ENCODE results near the gene PARD6B.

The PARD6B gene

DNA sequence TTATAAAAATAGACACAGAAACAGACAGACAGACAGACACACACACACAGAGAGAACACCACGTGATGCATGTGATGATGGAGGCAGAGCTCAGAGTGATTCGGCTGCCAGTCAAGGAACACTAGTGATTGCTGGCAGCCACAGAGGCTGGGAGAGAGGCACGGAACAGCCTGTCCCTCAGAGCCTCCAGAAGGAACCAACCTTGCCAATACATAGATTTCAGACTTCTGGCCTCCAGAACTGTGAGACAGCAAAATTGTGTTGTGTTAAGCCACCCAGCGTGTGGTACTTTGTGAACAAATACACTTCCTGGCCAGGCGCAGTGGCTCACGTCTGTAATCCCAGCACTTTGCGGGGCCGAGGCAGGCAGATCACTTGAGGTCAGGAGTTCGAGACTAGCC lies 9.5 kb upstream of the PARD6B start:
- TF ChIP-seq OSR1 (CRISPR knock-in tag; IDR thresholded peaks at IDR 0.05) (no peak), ZNF565 (CRISPR knock-in tag; conservative IDR thresholded peaks at IDR 0.05; ENCODE audit: low read depth) (no peak), BACH2 (CRISPR knock-in tag; IDR thresholded peaks at IDR 0.05; ENCODE audit: borderline replicate concordance) (no peak), ZNF8 (CRISPR knock-in tag; IDR thresholded peaks at IDR 0.05) (no peak), ISL1 (CRISPR knock-in tag; IDR thresholded peaks at IDR 0.05) (no peak), TCF4 (CRISPR knock-in tag; IDR thresholded peaks at IDR 0.05; ENCODE audit: borderline replicate concordance) (no peak), POU6F1 (CRISPR knock-in tag; IDR thresholded peaks at IDR 0.05; ENCODE audit: borderline replicate concordance, low read depth) (no peak), PPARA (CRISPR knock-in tag; IDR thresholded peaks at IDR 0.05; ENCODE audit: borderline replicate concordance) (no peak), CSDC2 (CRISPR knock-in tag; IDR thresholded peaks at IDR 0.05) (no peak), ZC3H10 (CRISPR knock-in tag; IDR thresholded peaks at IDR 0.05) (no peak), SNAI2 (CRISPR knock-in tag; IDR thresholded peaks at IDR 0.05) (no peak), TOX (CRISPR knock-in tag; IDR thresholded peaks at IDR 0.05; ENCODE audit: borderline replicate concordance) (no peak), GLIS3 (CRISPR knock-in tag; IDR thresholded peaks at IDR 0.05) (no peak), ZFP30 (CRISPR knock-in tag; IDR thresholded peaks at IDR 0.05) (no peak), ARNTL (CRISPR knock-in tag; IDR thresholded peaks at IDR 0.05; ENCODE audit: borderline replicate concordance, low read depth) (no peak), ZFP3 (CRISPR knock-in tag; IDR thresholded peaks at IDR 0.05) (no peak)
- TF ChIP-seq, protein P1, sequence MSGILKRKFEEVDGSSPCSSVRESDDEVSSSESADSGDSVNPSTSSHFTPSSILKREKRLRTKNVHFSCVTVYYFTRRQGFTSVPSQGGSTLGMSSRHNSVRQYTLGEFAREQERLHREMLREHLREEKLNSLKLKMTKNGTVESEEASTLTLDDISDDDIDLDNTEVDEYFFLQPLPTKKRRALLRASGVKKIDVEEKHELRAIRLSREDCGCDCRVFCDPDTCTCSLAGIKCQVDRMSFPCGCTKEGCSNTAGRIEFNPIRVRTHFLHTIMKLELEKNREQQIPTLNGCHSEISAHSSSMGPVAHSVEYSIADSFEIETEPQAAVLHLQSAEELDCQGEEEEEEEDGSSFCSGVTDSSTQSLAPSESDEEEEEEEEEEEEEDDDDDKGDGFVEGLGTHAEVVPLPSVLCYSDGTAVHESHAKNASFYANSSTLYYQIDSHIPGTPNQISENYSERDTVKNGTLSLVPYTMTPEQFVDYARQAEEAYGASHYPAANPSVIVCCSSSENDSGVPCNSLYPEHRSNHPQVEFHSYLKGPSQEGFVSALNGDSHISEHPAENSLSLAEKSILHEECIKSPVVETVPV (CRISPR knock-in tag; IDR thresholded peaks at IDR 0.05): no peak
- TF ChIP-seq, protein P2, sequence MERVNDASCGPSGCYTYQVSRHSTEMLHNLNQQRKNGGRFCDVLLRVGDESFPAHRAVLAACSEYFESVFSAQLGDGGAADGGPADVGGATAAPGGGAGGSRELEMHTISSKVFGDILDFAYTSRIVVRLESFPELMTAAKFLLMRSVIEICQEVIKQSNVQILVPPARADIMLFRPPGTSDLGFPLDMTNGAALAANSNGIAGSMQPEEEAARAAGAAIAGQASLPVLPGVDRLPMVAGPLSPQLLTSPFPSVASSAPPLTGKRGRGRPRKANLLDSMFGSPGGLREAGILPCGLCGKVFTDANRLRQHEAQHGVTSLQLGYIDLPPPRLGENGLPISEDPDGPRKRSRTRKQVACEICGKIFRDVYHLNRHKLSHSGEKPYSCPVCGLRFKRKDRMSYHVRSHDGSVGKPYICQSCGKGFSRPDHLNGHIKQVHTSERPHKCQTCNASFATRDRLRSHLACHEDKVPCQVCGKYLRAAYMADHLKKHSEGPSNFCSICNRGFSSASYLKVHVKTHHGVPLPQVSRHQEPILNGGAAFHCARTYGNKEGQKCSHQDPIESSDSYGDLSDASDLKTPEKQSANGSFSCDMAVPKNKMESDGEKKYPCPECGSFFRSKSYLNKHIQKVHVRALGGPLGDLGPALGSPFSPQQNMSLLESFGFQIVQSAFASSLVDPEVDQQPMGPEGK (CRISPR knock-in tag; IDR thresholded peaks at IDR 0.05; ENCODE audit: borderline replicate concordance): no peak
- no peak for ATAC-seq

DNA sequence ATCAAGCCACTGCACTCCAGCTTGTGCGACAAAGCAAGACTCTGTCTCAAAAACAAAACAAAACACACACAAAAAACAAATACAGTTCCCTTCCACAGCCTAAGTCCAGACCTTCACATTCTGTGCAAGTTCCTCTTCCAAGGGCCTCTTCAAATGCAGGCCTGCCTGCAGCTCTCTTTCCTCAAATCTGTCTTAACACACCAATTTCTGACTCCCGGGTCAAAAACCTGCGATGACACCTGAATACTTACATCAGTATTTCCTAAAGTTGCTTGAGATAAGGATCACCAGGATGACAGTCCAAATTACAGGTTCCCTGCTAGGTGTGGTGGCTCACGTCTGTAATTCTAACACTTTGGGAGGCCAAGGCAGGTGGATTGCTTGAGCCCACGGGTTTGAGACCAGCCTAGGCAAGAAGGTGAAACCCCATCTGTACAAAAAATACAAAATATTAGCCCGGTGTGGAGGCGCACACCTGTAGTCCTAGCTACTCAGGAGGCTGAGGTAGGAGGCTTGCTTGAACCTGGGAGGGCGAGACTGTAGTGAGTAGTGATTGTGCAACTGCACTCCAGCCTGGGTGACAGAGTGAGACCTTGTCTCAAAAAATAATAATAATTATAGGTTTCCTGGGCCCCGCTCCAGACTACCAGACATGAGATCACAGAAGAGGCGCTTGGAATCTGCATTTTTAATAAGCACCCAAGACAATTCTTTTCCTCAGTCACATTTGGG lies 8.8 kb upstream of the PARD6B start:
- TF ChIP-seq ESRRG (CRISPR knock-in tag; IDR thresholded peaks at IDR 0.05) (no peak), GLIS3 (CRISPR knock-in tag; IDR thresholded peaks at IDR 0.05) (no peak), RARB (CRISPR knock-in tag; IDR thresholded peaks at IDR 0.05) (no peak), BACH2 (CRISPR knock-in tag; IDR thresholded peaks at IDR 0.05; ENCODE audit: borderline replicate concordance) (no peak), PPARA (CRISPR knock-in tag; IDR thresholded peaks at IDR 0.05; ENCODE audit: borderline replicate concordance) (no peak), ZC3H10 (CRISPR knock-in tag; IDR thresholded peaks at IDR 0.05) (no peak), ZNF70 (CRISPR knock-in tag; IDR thresholded peaks at IDR 0.05) (no peak), CSDC2 (CRISPR knock-in tag; IDR thresholded peaks at IDR 0.05) (no peak), TCF4 (CRISPR knock-in tag; IDR thresholded peaks at IDR 0.05; ENCODE audit: borderline replicate concordance) (no peak), ZFP3 (CRISPR knock-in tag; IDR thresholded peaks at IDR 0.05) (no peak), ZNF8 (CRISPR knock-in tag; IDR thresholded peaks at IDR 0.05) (no peak), SNAI2 (CRISPR knock-in tag; IDR thresholded peaks at IDR 0.05) (no peak), TOX (CRISPR knock-in tag; IDR thresholded peaks at IDR 0.05; ENCODE audit: borderline replicate concordance) (no peak), ISL1 (CRISPR knock-in tag; IDR thresholded peaks at IDR 0.05) (no peak), ZNF565 (CRISPR knock-in tag; conservative IDR thresholded peaks at IDR 0.05; ENCODE audit: low read depth) (no peak), POU6F1 (CRISPR knock-in tag; IDR thresholded peaks at IDR 0.05; ENCODE audit: borderline replicate concordance, low read depth) (no peak), CREB5 (CRISPR knock-in tag; IDR thresholded peaks at IDR 0.05; ENCODE audit: low read depth) (no peak)
- TF ChIP-seq, protein P1 (CRISPR knock-in tag; IDR thresholded peaks at IDR 0.05): no peak
- TF ChIP-seq, protein P3, sequence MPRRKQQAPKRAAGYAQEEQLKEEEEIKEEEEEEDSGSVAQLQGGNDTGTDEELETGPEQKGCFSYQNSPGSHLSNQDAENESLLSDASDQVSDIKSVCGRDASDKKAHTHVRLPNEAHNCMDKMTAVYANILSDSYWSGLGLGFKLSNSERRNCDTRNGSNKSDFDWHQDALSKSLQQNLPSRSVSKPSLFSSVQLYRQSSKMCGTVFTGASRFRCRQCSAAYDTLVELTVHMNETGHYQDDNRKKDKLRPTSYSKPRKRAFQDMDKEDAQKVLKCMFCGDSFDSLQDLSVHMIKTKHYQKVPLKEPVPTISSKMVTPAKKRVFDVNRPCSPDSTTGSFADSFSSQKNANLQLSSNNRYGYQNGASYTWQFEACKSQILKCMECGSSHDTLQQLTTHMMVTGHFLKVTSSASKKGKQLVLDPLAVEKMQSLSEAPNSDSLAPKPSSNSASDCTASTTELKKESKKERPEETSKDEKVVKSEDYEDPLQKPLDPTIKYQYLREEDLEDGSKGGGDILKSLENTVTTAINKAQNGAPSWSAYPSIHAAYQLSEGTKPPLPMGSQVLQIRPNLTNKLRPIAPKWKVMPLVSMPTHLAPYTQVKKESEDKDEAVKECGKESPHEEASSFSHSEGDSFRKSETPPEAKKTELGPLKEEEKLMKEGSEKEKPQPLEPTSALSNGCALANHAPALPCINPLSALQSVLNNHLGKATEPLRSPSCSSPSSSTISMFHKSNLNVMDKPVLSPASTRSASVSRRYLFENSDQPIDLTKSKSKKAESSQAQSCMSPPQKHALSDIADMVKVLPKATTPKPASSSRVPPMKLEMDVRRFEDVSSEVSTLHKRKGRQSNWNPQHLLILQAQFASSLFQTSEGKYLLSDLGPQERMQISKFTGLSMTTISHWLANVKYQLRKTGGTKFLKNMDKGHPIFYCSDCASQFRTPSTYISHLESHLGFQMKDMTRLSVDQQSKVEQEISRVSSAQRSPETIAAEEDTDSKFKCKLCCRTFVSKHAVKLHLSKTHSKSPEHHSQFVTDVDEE (CRISPR knock-in tag; IDR thresholded peaks at IDR 0.05): no peak
- TF ChIP-seq, protein P2 (CRISPR knock-in tag; IDR thresholded peaks at IDR 0.05; ENCODE audit: borderline replicate concordance): no peak
- ATAC-seq: no peak
